CD14-positive monocyte (primary cell): Measurements from ENCODE around the gene ABTB2. TPM values are rescaled to one million over a fixed set of nuclear protein-coding genes. Genes with fewer than 3 reads are reported as not detected.
A peak's percentile ranks its signal among the peaks of the same experiment; 100 is the strongest.

Experiments
- DNase-seq, 3 donors: peaks; one replicate each; pipeline ENCODE4 v3.0.0-alpha.2; 2011 to 2022
- H2AFZ ChIP-seq: 2 replicates; pipeline ENCODE4 v1.6.0; 2012; ENCODE audit warnings: mild to moderate bottlenecking, low read depth, low read length, inconsistent platforms; ENCODE audit not compliant: insufficient read depth, poor library complexity, severe bottlenecking
- H3K27ac ChIP-seq, 2 donors: 1 replicate in 1 of 2; 2 replicates in 1 of 2; pipeline ENCODE4 v1.5.1; 2012 to 2013; ENCODE audit warnings: low read length in 2 of 2, control low read depth in 1 of 2, inconsistent platforms in 1 of 2, low read depth in 1 of 2, mild to moderate bottlenecking in 1 of 2
- H3K27me3 ChIP-seq, 2 donors: one replicate each; pipeline versions ENCODE4 v1.6.0 to v1.6.1; 2011 to 2013; ENCODE audit warnings: low read length in 2 of 2; ENCODE audit not compliant: control insufficient read depth in 2 of 2, insufficient read depth in 2 of 2
- H3K36me3 ChIP-seq, 2 donors: replicated peaks in 1 of 2; 1 replicate in 1 of 2; 2 replicates in 1 of 2; pipeline versions ENCODE4 v1.5.1 to v1.6.1; 2012 to 2013; ENCODE audit warnings: low read length in 2 of 2, control low read depth in 1 of 2, inconsistent platforms in 1 of 2, mild to moderate bottlenecking in 1 of 2; ENCODE audit not compliant: insufficient read depth in 2 of 2, control insufficient read depth in 1 of 2
- H3K4me1 ChIP-seq, 2 donors: 1 replicate in 1 of 2; 2 replicates in 1 of 2; pipeline versions ENCODE4 v1.5.1 to v1.6.1; 2012 to 2013; ENCODE audit warnings: low read length in 2 of 2, control low read depth in 1 of 2, inconsistent platforms in 1 of 2, mild to moderate bottlenecking in 1 of 2, moderate library complexity in 1 of 2; ENCODE audit not compliant: insufficient read depth in 2 of 2, control insufficient read depth in 1 of 2
- H3K4me2 ChIP-seq: replicated peaks from 2 replicates; pipeline ENCODE3; 2012; ENCODE audit warnings: low read length, moderate library complexity, mild to moderate bottlenecking; ENCODE audit not compliant: poor library complexity, severe bottlenecking; ENCODE audit errors: extremely low read depth
- H3K4me3 ChIP-seq, 3 experiments: fragments of 200-600 bp in 1 of 3; sonication (generic) in 1 of 3; replicated peaks in 1 of 3; 1 replicate in 2 of 3; 2 replicates in 1 of 3; pipeline ENCODE4 v1.5.1; 2011 to 2013; ENCODE audit warnings: low read length in 3 of 3, mild to moderate bottlenecking in 3 of 3, control low read depth in 2 of 3, low read depth in 2 of 3, inconsistent platforms in 1 of 3, moderate library complexity in 1 of 3
- H3K79me2 ChIP-seq: 2 replicates; pipeline ENCODE4 v1.6.0; 2012; ENCODE audit warnings: mild to moderate bottlenecking, control low read depth, inconsistent platforms, low read length, moderate library complexity; ENCODE audit not compliant: insufficient read depth
- H3K9ac ChIP-seq: 2 replicates; pipeline ENCODE4 v1.6.0; 2017; ENCODE audit warnings: low read length, mild to moderate bottlenecking; ENCODE audit not compliant: insufficient read depth, poor library complexity, severe bottlenecking
- H3K9me3 ChIP-seq, 2 donors: replicated peaks in 1 of 2; 1 replicate in 1 of 2; 2 replicates in 1 of 2; pipeline versions ENCODE4 v1.5.1 to v1.6.1; 2012 to 2013; ENCODE audit warnings: low read length in 2 of 2, control low read depth in 1 of 2; ENCODE audit not compliant: control insufficient read depth in 1 of 2, insufficient read depth in 1 of 2
- H4K20me1 ChIP-seq: 2 replicates; pipeline ENCODE4 v1.6.0; 2012; ENCODE audit warnings: mild to moderate bottlenecking, low read length, control low read depth, moderate library complexity; ENCODE audit not compliant: insufficient read depth
- H3K27ac Mint-ChIP-seq, 7 donors: one replicate each; pipeline ENCODE4 v1.8.0; 2020; ENCODE audit warnings: mild to moderate bottlenecking in 7 of 7, mixed read lengths in 7 of 7, moderate library complexity in 6 of 7, inconsistent platforms in 2 of 7
- H3K27me3 Mint-ChIP-seq, 3 donors: one replicate each; pipeline ENCODE4 v1.8.0; 2021 to 2022; ENCODE audit warnings: low read depth in 3 of 3, mild to moderate bottlenecking in 3 of 3, mixed read lengths in 3 of 3, moderate library complexity in 3 of 3, inconsistent platforms in 1 of 3
- H3K36me3 Mint-ChIP-seq, 2 donors: one replicate each; pipeline ENCODE4 v1.8.0; 2020; ENCODE audit warnings: mixed read lengths in 2 of 2, inconsistent platforms in 1 of 2, mild to moderate bottlenecking in 1 of 2
- H3K4me1 Mint-ChIP-seq: one replicate; pipeline ENCODE4 v1.8.0; 2020; ENCODE audit warnings: mild to moderate bottlenecking, mixed read lengths
- H3K4me3 Mint-ChIP-seq, 2 donors: one replicate each; pipeline ENCODE4 v1.8.0; 2020; ENCODE audit warnings: mild to moderate bottlenecking in 2 of 2, mixed read lengths in 2 of 2, moderate library complexity in 1 of 2
- H3K9me3 Mint-ChIP-seq, 7 donors: one replicate each; pipeline ENCODE4 v1.8.0; 2020 to 2022; ENCODE audit warnings: mixed read lengths in 7 of 7, mild to moderate bottlenecking in 6 of 7, moderate library complexity in 6 of 7, inconsistent platforms in 2 of 7
- WGBS: methylation state at CpG from one replicate; pipeline ENCODE4 v1.1.5; 2013; ENCODE audit warnings: missing lambda C conversion rate; ENCODE audit not compliant: insufficient coverage; 5-methylcytosine and 5-hydroxymethylcytosine counted together
- intact Hi-C, 2 donors: fragments of 100-400 bp; cut with micrococcal nuclease; formaldehyde crosslinking; loops; one replicate each; pipeline versions ENCODE4 v1.15.0 to v1.15.1; 2023
- polyA plus RNA-seq, 3 donors: library from polyadenylated mRNA; depleted of rRNA in 1 of 3; unstranded in 2 of 3; stranded (reverse) in 1 of 3; fragments of 300-500 nt in 2 of 3; fragments of >200 nt in 1 of 3; fragmentation: Illumina TruSeq in 2 of 3; gene quantifications; 1 replicate in 2 of 3; 2 replicates in 1 of 3; pipeline ENCODE4 v1.2.3, GENCODE V29; 2012 to 2021
- TF ChIP-seq, protein P1 (sequence below): fragments of 200-600 bp; IDR thresholded peaks from one replicate; pipeline ENCODE4 v1.8.0; 2022; ENCODE audit warnings: antibody characterized with exemption, mild to moderate bottlenecking

The ABTB2 gene
- polyA plus RNA-seq, 3 donors = 0.25 to 1.7 (median 0.26) TPM

DNA sequence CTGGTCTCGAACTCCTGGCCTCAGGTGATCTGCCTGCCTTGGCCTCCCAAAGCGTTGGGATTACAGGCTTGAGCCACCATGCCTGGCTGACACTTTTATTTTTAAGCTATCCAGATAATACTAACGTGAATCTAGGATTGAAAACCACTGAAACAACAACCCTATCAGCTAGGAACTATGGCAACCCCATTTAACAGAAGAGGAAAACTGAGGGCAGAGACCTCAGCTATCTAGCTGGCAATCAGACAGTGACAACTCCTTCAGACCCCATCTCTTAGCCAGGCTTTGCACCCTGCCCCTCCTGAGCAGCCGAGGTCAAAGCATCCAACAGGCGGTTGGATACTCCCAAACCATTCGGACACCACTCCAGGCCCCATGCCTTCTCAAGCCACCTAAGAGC is 14.1 kb downstream of the ABTB2 start:
- Histone ChIP-seq H3K79me2 (no peaks in the 10 kb centered on the region), H3K9ac (no peak overlapping the region), H3K27me3 (no peaks in the 10 kb centered on the region), H4K20me1 (no peaks in the 10 kb centered on the region), H3K4me3 (no peak overlapping the region), H3K4me1 (peaks cover 44 to 54% of the 10 kb centered on the region in 2 donors), H3K27ac (no peak overlapping the region), H2AFZ (no peak overlapping the region), H3K4me2 (no peak overlapping the region), H3K9me3 (no peaks in the 10 kb centered on the region), H3K36me3 (no peaks in the 10 kb centered on the region)
- H3K4me3 Mint-ChIP-seq = no peak overlapping the region
- no peak overlapping the region for H3K27ac Mint-ChIP-seq
- H3K9me3 Mint-ChIP-seq = peaks cover 0 to 2% (median 0%) of the 10 kb centered on the region in 7 donors
- TF ChIP-seq, protein P1, sequence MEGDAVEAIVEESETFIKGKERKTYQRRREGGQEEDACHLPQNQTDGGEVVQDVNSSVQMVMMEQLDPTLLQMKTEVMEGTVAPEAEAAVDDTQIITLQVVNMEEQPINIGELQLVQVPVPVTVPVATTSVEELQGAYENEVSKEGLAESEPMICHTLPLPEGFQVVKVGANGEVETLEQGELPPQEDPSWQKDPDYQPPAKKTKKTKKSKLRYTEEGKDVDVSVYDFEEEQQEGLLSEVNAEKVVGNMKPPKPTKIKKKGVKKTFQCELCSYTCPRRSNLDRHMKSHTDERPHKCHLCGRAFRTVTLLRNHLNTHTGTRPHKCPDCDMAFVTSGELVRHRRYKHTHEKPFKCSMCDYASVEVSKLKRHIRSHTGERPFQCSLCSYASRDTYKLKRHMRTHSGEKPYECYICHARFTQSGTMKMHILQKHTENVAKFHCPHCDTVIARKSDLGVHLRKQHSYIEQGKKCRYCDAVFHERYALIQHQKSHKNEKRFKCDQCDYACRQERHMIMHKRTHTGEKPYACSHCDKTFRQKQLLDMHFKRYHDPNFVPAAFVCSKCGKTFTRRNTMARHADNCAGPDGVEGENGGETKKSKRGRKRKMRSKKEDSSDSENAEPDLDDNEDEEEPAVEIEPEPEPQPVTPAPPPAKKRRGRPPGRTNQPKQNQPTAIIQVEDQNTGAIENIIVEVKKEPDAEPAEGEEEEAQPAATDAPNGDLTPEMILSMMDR = no peak
- peaks cover 47% of the 10 kb centered on the region for H3K4me1 Mint-ChIP-seq
- H3K27me3 Mint-ChIP-seq = peaks cover 4 to 11% (median 5%) of the 10 kb centered on the region in 3 donors
- WGBS = 99% methylated on average over 6 of the region's 6 CpGs
- intact Hi-C loops = no loop called here
- DNase-seq = no peak
- H3K36me3 Mint-ChIP-seq = peaks cover 0 to 2% of the 10 kb centered on the region in 2 donors

DNA sequence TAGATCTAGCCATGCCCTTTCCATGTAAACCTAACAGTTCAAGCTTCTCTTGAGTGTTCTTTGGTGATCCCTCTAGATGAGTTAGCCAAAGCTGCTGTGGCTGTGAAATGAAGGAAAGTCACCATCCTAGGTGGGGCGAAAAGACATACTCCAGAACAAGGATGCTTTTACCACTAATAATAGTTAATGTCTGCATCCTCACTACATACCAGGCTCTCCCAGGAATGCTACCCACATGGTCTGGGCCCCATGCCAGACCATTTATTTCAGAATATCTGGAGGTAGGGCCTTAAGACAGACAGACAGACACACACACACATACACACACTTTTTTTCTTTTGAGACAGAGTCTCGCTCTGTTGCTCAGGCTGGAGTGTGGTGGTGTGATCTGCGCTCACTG is 14.7 kb downstream of the ABTB2 start:
- peaks cover 49 to 60% of the 10 kb centered on the region in 2 donors for H3K4me1 ChIP-seq
- no peaks in the 10 kb centered on the region for H3K36me3 ChIP-seq
- no peak overlapping the region for H3K4me3 Mint-ChIP-seq
- no peaks in the 10 kb centered on the region for H3K79me2 ChIP-seq
- H3K4me1 Mint-ChIP-seq = peaks cover 52% of the 10 kb centered on the region
- no peak for DNase-seq
- H3K4me2 ChIP-seq = no peak overlapping the region
- H3K9me3 ChIP-seq = no peaks in the 10 kb centered on the region
- peak overlapping the region in 1 of 7 donors; percentile 50 for H3K27ac Mint-ChIP-seq
- no peak overlapping the region for H3K9ac ChIP-seq
- no peak overlapping the region for H3K27ac ChIP-seq
- H3K4me3 ChIP-seq = no peak overlapping the region
- TF ChIP-seq, protein P1 = no peak
- intact Hi-C loops = no loop called here
- H3K27me3 ChIP-seq = no peaks in the 10 kb centered on the region
- WGBS = no CpG with 5 or more reads among the region's 3 CpGs
- H4K20me1 ChIP-seq = no peaks in the 10 kb centered on the region
- H2AFZ ChIP-seq = no peak overlapping the region
- peaks cover 4 to 11% (median 5%) of the 10 kb centered on the region in 3 donors for H3K27me3 Mint-ChIP-seq
- peaks cover 0 to 2% (median 0%) of the 10 kb centered on the region in 7 donors for H3K9me3 Mint-ChIP-seq
- H3K36me3 Mint-ChIP-seq = peaks cover 0 to 2% of the 10 kb centered on the region in 2 donors
